Measurements from ENCODE around the gene CHRM4.

DNA sequence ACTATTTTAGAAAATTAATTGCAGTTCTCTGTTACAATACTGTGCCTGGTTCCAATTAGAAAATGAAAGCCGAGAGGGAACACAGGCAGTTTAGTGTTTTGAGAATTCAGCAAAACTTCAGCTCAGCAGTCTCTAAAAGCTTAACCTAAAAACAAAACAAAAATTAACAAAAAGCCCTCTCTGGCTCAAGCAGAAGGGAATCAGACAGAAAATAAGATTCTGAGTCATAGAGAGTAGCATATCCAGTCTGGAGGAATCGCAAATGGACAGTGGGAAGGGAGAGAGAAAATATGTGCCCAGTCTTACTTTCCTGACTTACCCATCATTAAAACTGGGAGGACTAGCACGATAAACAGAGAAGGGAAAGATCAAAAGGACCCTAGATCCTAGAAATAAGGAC, 38.1 kb upstream of the CHRM4 start:
- TF ChIP-seq, protein P1, sequence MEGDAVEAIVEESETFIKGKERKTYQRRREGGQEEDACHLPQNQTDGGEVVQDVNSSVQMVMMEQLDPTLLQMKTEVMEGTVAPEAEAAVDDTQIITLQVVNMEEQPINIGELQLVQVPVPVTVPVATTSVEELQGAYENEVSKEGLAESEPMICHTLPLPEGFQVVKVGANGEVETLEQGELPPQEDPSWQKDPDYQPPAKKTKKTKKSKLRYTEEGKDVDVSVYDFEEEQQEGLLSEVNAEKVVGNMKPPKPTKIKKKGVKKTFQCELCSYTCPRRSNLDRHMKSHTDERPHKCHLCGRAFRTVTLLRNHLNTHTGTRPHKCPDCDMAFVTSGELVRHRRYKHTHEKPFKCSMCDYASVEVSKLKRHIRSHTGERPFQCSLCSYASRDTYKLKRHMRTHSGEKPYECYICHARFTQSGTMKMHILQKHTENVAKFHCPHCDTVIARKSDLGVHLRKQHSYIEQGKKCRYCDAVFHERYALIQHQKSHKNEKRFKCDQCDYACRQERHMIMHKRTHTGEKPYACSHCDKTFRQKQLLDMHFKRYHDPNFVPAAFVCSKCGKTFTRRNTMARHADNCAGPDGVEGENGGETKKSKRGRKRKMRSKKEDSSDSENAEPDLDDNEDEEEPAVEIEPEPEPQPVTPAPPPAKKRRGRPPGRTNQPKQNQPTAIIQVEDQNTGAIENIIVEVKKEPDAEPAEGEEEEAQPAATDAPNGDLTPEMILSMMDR (IDR thresholded peaks at IDR 0.05) = no peak
- no peak for TF ChIP-seq POLR2A (IDR thresholded peaks at IDR 0.05)
